Hepatocyte (in vitro differentiated cells): ENCODE measurements around the gene FBXL15. TPM values are rescaled to one million over a fixed set of nuclear protein-coding genes. Genes with fewer than 3 reads are reported as not detected.
A peak's percentile ranks its signal among the peaks of the same experiment; 100 is the strongest.

Experiments
- DNase-seq: peaks from one replicate; pipeline ENCODE4 v3.0.0-alpha.2; 2016; ENCODE audit warnings: low spot score
- H2AFZ ChIP-seq: fragments of 200-600 bp; sonication (generic); 2 replicates; pipeline ENCODE4 v1.6.0; 2016; ENCODE audit warnings: antibody characterized with exemption, mild to moderate bottlenecking
- H3K27ac ChIP-seq: fragments of 200-600 bp; sonication (generic); 2 replicates; pipeline ENCODE4 v1.5.1; 2016; ENCODE audit warnings: mild to moderate bottlenecking
- H3K27me3 ChIP-seq: fragments of 200-600 bp; sonication (generic); 2 replicates; pipeline ENCODE4 v1.6.1; 2016
- H3K36me3 ChIP-seq: fragments of 200-600 bp; sonication (generic); replicated peaks from 2 replicates; pipeline ENCODE4 v1.5.1; 2016; ENCODE audit warnings: low read depth; ENCODE audit not compliant: insufficient read depth
- H3K4me1 ChIP-seq: fragments of 200-600 bp; sonication (generic); 2 replicates; pipeline ENCODE4 v1.5.1; 2016; ENCODE audit warnings: mild to moderate bottlenecking, moderate library complexity; ENCODE audit not compliant: insufficient read depth
- H3K4me2 ChIP-seq: fragments of 200-600 bp; sonication (generic); 2 replicates; pipeline ENCODE4 v1.6.0; 2016
- H3K4me3 ChIP-seq: fragments of 200-600 bp; sonication (generic); 2 replicates; pipeline ENCODE4 v1.5.1; 2016; ENCODE audit warnings: mild to moderate bottlenecking
- H3K79me2 ChIP-seq: fragments of 200-600 bp; sonication (generic); 2 replicates; pipeline ENCODE4 v1.6.0; 2017; ENCODE audit warnings: mild to moderate bottlenecking
- H3K9me2 ChIP-seq: fragments of 200-600 bp; sonication (generic); replicated peaks from 2 replicates; pipeline ENCODE4 v1.6.0; 2017; ENCODE audit warnings: mild to moderate bottlenecking; ENCODE audit not compliant: insufficient read depth
- H3K9me3 ChIP-seq: fragments of 200-600 bp; sonication (generic); 2 replicates; pipeline ENCODE4 v1.5.1; 2016; ENCODE audit warnings: low read depth, mild to moderate bottlenecking
- H4K20me1 ChIP-seq: fragments of 200-600 bp; sonication (generic); 2 replicates; pipeline ENCODE4 v1.6.0; 2016; ENCODE audit warnings: mild to moderate bottlenecking; ENCODE audit not compliant: insufficient read depth, poor library complexity, severe bottlenecking
- CTCF ChIP-seq: fragments of 200-600 bp; sonication (generic); IDR thresholded peaks from 2 replicates; pipeline ENCODE4 v1.5.1; 2016; ENCODE audit warnings: antibody characterized with exemption, mild to moderate bottlenecking; ENCODE audit not compliant: poor library complexity
- EZH2 ChIP-seq: fragments of 200-600 bp; sonication (generic); IDR thresholded peaks from 2 replicates; pipeline ENCODE4 v1.6.1; 2016; ENCODE audit warnings: antibody characterized with exemption, mild to moderate bottlenecking, borderline replicate concordance
- EZH2phosphoT487 ChIP-seq: fragments of 200-600 bp; sonication (generic); IDR thresholded peaks from one replicate; pipeline ENCODE4 v1.6.1; 2018; ENCODE audit warnings: antibody characterized with exemption, mild to moderate bottlenecking, low read depth, moderate library complexity; ENCODE audit not compliant: unreplicated experiment, severe bottlenecking
- WGBS: methylation state at CpG from one replicate; pipeline ENCODE4 v1.1.6; 2016; ENCODE audit warnings: low lambda C conversion rate; ENCODE audit errors: missing lambda C conversion rate; 5-methylcytosine and 5-hydroxymethylcytosine counted together
- polyA plus RNA-seq: library from polyadenylated mRNA; unstranded; fragments of >200 nt; fragmentation: Nextera tagmentation; extraction: Ambion mirVana; gene quantifications from 2 replicates; pipeline ENCODE4 v1.2.1, GENCODE V29; 2016
- total RNA-seq: library from RNA; depleted of rRNA; stranded (reverse); fragments of >200 nt; gene quantifications from 2 replicates; pipeline ENCODE4 v1.2.3, GENCODE V29; 2014

Gene FBXL15
- total and polyA plus RNA-seq, 2 experiments from 2014 or later, result 16.3 to 42.3 TPM

GRCh38 chr10:102420181-102420713 lies 389 bp upstream of the FBXL15 start:
- peaks cover 24% of the 10 kb centered on the region for H3K4me1 ChIP-seq
- H3K79me2 ChIP-seq, result peaks cover 17% of the 10 kb centered on the region
- H4K20me1 ChIP-seq, result peaks cover 5% of the 10 kb centered on the region
- peak overlapping the region; percentile 100 for H3K4me2 ChIP-seq
- TF ChIP-seq EZH2phosphoT487 (no peak), CTCF (no peak), EZH2 (no peak)
- H3K4me3 ChIP-seq, result peak overlapping the region; percentile 63
- DNase-seq, result no peak
- H3K27me3 ChIP-seq, result peaks cover 14% of the 10 kb centered on the region
- H2AFZ ChIP-seq, result peak overlapping the region; percentile 78
- peak overlapping the region; percentile 92 for H3K27ac ChIP-seq
- H3K36me3 ChIP-seq, result no peaks in the 10 kb centered on the region
- H3K9me3 ChIP-seq, result no peaks in the 10 kb centered on the region
- 2% methylated on average over 21 of the region's 21 CpGs for WGBS
- H3K9me2 ChIP-seq, result no peaks in the 10 kb centered on the region

GRCh38 chr10:102421507-102421756 lies 796 bp downstream of the FBXL15 start:
- no peaks in the 10 kb centered on the region for H3K36me3 ChIP-seq

GRCh38 chr10:102421757-102422512 lies 1.3 kb downstream of the FBXL15 start:
- Histone ChIP-seq H3K36me3 (no peaks in the 10 kb centered on the region), H3K4me1 (peaks cover 24% of the 10 kb centered on the region), H3K27ac (peak overlapping the region; percentile 92), H3K4me2 (peak overlapping the region; percentile 100), H3K9me3 (no peaks in the 10 kb centered on the region), H3K79me2 (peaks cover 21% of the 10 kb centered on the region), H3K4me3 (peak overlapping the region; percentile 63), H4K20me1 (peaks cover 5% of the 10 kb centered on the region), H3K27me3 (peaks cover 14% of the 10 kb centered on the region), H3K9me2 (no peaks in the 10 kb centered on the region), H2AFZ (peak overlapping the region; percentile 95)
- peak; percentile 64 for DNase-seq
- TF ChIP-seq EZH2phosphoT487 (no peak), EZH2 (no peak), CTCF (no peak)
- 2% methylated on average over 60 of the region's 62 CpGs for WGBS

More at GRCh38 chr10:102421507-102421756, 796 bp downstream of the FBXL15 start:
- Histone ChIP-seq H4K20me1 (peaks cover 5% of the 10 kb centered on the region), H3K9me2 (no peaks in the 10 kb centered on the region), H3K9me3 (no peaks in the 10 kb centered on the region), H3K27ac (peak overlapping the region; percentile 92), H3K4me2 (peak overlapping the region; percentile 100), H2AFZ (peak overlapping the region; percentile 95), H3K27me3 (peaks cover 14% of the 10 kb centered on the region), H3K4me1 (peaks cover 24% of the 10 kb centered on the region), H3K79me2 (peaks cover 21% of the 10 kb centered on the region), H3K4me3 (peak overlapping the region; percentile 63)
- 1% methylated on average over 9 of the region's 14 CpGs for WGBS
- no peak for DNase-seq
- TF ChIP-seq CTCF, result no peak
- TF ChIP-seq EZH2phosphoT487, result no peak
- TF ChIP-seq EZH2, result no peak
